ENCODE measurements around the gene B3GLCT. TPM values are rescaled to one million over a fixed set of nuclear protein-coding genes. Genes with fewer than 3 reads are reported as not detected.
A peak's percentile ranks its signal among the peaks of the same experiment; 100 is the strongest.
"Not testable (repeated sequence)": the region's sequence is repeated elsewhere in the genome, so short reads cannot be mapped to it uniquely, and the experiment has no call there.

Gene B3GLCT
- total RNA-seq, 1 donor from 2014 or later, result 30.8 TPM

- no peak for DNase-seq (ENCODE audit: low read depth in 2 of 2)
These were observed 16.8 kb upstream of the B3GLCT start for GRCh38 chr13:31182987-31183386.

GRCh38 chr13:31184451-31184850 is 15.3 kb upstream of the B3GLCT start:
- no peak for DNase-seq (ENCODE audit: low read depth in 2 of 2)

- no peak for DNase-seq (ENCODE audit: low read depth in 2 of 2)
These were observed 14.7 kb upstream of the B3GLCT start for GRCh38 chr13:31184981-31185645.

GRCh38 chr13:31191748-31192147 is 8.0 kb upstream of the B3GLCT start:
- no peak for DNase-seq (ENCODE audit: low read depth in 2 of 2)

GRCh38 chr13:31192306-31192705 is 7.5 kb upstream of the B3GLCT start:
- no peak for DNase-seq (ENCODE audit: low read depth in 2 of 2)

GRCh38 chr13:31195616-31196015 is 4.2 kb upstream of the B3GLCT start:
- DNase-seq (ENCODE audit: low read depth in 2 of 2), result peak in 1 of 2 donors; percentile 26

GRCh38 chr13:31196992-31197391 is 2.8 kb upstream of the B3GLCT start:
- no peak for DNase-seq (ENCODE audit: low read depth in 2 of 2)

GRCh38 chr13:31198519-31198918 is 1.3 kb upstream of the B3GLCT start:
- DNase-seq (ENCODE audit: low read depth in 2 of 2), result no peak

GRCh38 chr13:31199527-31199848 is 287 bp upstream of the B3GLCT start:
- no peak for DNase-seq (ENCODE audit: low read depth in 2 of 2)

GRCh38 chr13:31200637-31200971 is 829 bp downstream of the B3GLCT start:
- DNase-seq (ENCODE audit: low read depth in 2 of 2), result peak in 1 of 2 donors; percentile 57

- DNase-seq (ENCODE audit: low read depth in 2 of 2), result peak in 1 of 2 donors; percentile 12
These were observed 1.7 kb downstream of the B3GLCT start for GRCh38 chr13:31201341-31202031.

- DNase-seq (ENCODE audit: low read depth in 2 of 2), result peak; percentile 47 to 82
These were observed 4.8 kb downstream of the B3GLCT start for GRCh38 chr13:31204592-31204991.

GRCh38 chr13:31207661-31208552 is 8.1 kb downstream of the B3GLCT start:
- no peak for DNase-seq (ENCODE audit: low read depth in 2 of 2)

GRCh38 chr13:31208559-31209122 is 8.9 kb downstream of the B3GLCT start:
- DNase-seq (ENCODE audit: low read depth in 2 of 2), result no peak

- peak; percentile 35 to 41 for DNase-seq (ENCODE audit: low read depth in 2 of 2)
These were observed 9.5 kb downstream of the B3GLCT start for GRCh38 chr13:31209172-31209840.

- DNase-seq (ENCODE audit: low read depth in 2 of 2), result no peak
These were observed 10.1 kb downstream of the B3GLCT start for GRCh38 chr13:31209841-31210210.

GRCh38 chr13:31213651-31214289 is 14.0 kb downstream of the B3GLCT start:
- DNase-seq (ENCODE audit: low read depth in 2 of 2), result no peak

GRCh38 chr13:31214435-31214834 is 14.7 kb downstream of the B3GLCT start:
- no peak for DNase-seq (ENCODE audit: low read depth in 2 of 2)

- DNase-seq (ENCODE audit: low read depth in 2 of 2), result not testable (repeated sequence)
These were observed 17.1 kb downstream of the B3GLCT start for GRCh38 chr13:31216916-31217315.

- no peak for DNase-seq (ENCODE audit: low read depth in 2 of 2)
These were observed 20.3 kb downstream of the B3GLCT start for GRCh38 chr13:31219909-31220598.
